HepG2 (cell line): ENCODE measurements around the gene ZNF324B. TPM values are rescaled to one million over a fixed set of nuclear protein-coding genes. Genes with fewer than 3 reads are reported as not detected.

ENCODE experiments used
- ATF4 ChIP-seq, 2 experiments: fragments of 450-650 bp in 1 of 2; sonication (generic) in 1 of 2; formaldehyde crosslinking; IDR thresholded peaks; 2 replicates each; pipeline versions ENCODE4 v1.5.0 to v1.8.0; 2020 to 2022; ENCODE audit warnings: mild to moderate bottlenecking in 1 of 2, missing genetic modification reagents in 1 of 2
- ESRRA ChIP-seq: sonication (generic); formaldehyde crosslinking; IDR thresholded peaks from 2 replicates; pipeline ENCODE4 v1.5.1; 2020; ENCODE audit warnings: mild to moderate bottlenecking, low read depth, missing genetic modification reagents
- FOSL1 ChIP-seq: sonication (generic); formaldehyde crosslinking; IDR thresholded peaks from 2 replicates; pipeline ENCODE4 v1.9.0; 2021; ENCODE audit warnings: missing genetic modification reagents, borderline replicate concordance
- GTF2F1 ChIP-seq: fragments of 150-350 bp; IDR thresholded peaks from 2 replicates; pipeline ENCODE4 v1.6.1; 2014; ENCODE audit warnings: low read length
- HDAC2 ChIP-seq: sonication (generic); formaldehyde crosslinking; IDR thresholded peaks from 2 replicates; pipeline ENCODE4 v1.4.0; 2020; ENCODE audit warnings: missing genetic modification reagents
- HOXA9 ChIP-seq: sonication (generic); formaldehyde crosslinking; IDR thresholded peaks from 2 replicates; pipeline ENCODE4 v1.8.1; 2022; ENCODE audit warnings: missing genetic modification reagents, mild to moderate bottlenecking, moderate library complexity, borderline replicate concordance
- KDM5B ChIP-seq: sonication (generic); formaldehyde crosslinking; IDR thresholded peaks from 2 replicates; pipeline ENCODE4 v1.4.0; 2020; ENCODE audit warnings: missing genetic modification reagents, mild to moderate bottlenecking, borderline replicate concordance
- KLF12 ChIP-seq: sonication (generic); formaldehyde crosslinking; IDR thresholded peaks from 2 replicates; pipeline ENCODE4 v1.4.0; 2020; ENCODE audit warnings: missing genetic modification reagents, borderline replicate concordance
- NR2F2 ChIP-seq: IDR thresholded peaks from 2 replicates; pipeline ENCODE4 v1.6.1; 2012; ENCODE audit warnings: low read depth, inconsistent platforms, borderline replicate concordance
- NR2F6 ChIP-seq, 2 experiments: IDR thresholded peaks; 2 replicates each; pipeline ENCODE4 v1.6.1; 2016; ENCODE audit warnings: antibody characterized with exemption in 1 of 2, mild to moderate bottlenecking in 1 of 2
- RARA ChIP-seq: IDR thresholded peaks from 2 replicates; pipeline ENCODE4 v1.6.1; 2016; ENCODE audit warnings: missing genetic modification reagents, missing compliant biosample characterization
- ZFYVE20 ChIP-seq: sonication (generic); formaldehyde crosslinking; IDR thresholded peaks from 2 replicates; pipeline ENCODE4 v1.8.0; 2023; ENCODE audit warnings: low read depth, mild to moderate bottlenecking, moderate library complexity, missing genetic modification reagents, borderline replicate concordance
- ZNF543 ChIP-seq: sonication (generic); formaldehyde crosslinking; IDR thresholded peaks from 2 replicates; pipeline ENCODE4 v1.4.0; 2020; ENCODE audit warnings: mild to moderate bottlenecking, missing genetic modification reagents
- ZNF558 ChIP-seq: sonication (generic); formaldehyde crosslinking; IDR thresholded peaks from 2 replicates; pipeline ENCODE4 v1.9.0; 2022; ENCODE audit warnings: mild to moderate bottlenecking, missing genetic modification reagents, borderline replicate concordance
- ZNF574 ChIP-seq: sonication (generic); formaldehyde crosslinking; IDR thresholded peaks from 2 replicates; pipeline ENCODE4 v1.4.0; 2020; ENCODE audit warnings: missing genetic modification reagents
- ZNF772 ChIP-seq: sonication (generic); formaldehyde crosslinking; IDR thresholded peaks from 2 replicates; pipeline ENCODE4 v1.5.0; 2020; ENCODE audit warnings: mild to moderate bottlenecking, missing genetic modification reagents
- ZNF781 ChIP-seq: sonication (generic); formaldehyde crosslinking; IDR thresholded peaks from 2 replicates; pipeline ENCODE4 v1.5.1; 2020; ENCODE audit warnings: borderline replicate concordance, mild to moderate bottlenecking, missing genetic modification reagents; ENCODE audit errors: not compliant biosample characterization
- ZNF83 ChIP-seq: sonication (generic); formaldehyde crosslinking; IDR thresholded peaks from 2 replicates; pipeline ENCODE4 v1.4.0; 2020; ENCODE audit warnings: missing genetic modification reagents, mild to moderate bottlenecking, borderline replicate concordance
- polyA plus RNA-seq, 8 experiments: library from polyadenylated mRNA; depleted of rRNA in 3 of 8; stranded (reverse) in 7 of 8; unstranded in 1 of 8; fragments of >200 nt; fragmentation: Illumina TruSeq in 4 of 8; extraction: Trizol in 4 of 8; gene quantifications; 2 replicates each; pipeline versions ENCODE4 v1.2.1 to v1.2.3, GENCODE V29; 2011 to 2016; ENCODE audit warnings: low read depth in 4 of 8, missing spikeins in 1 of 8, mixed read lengths in 1 of 8; ENCODE audit not compliant: insufficient read depth in 1 of 8
- total RNA-seq, 5 experiments: library from RNA; depleted of rRNA; stranded (reverse); fragments of >200 nt; fragmentation: Illumina TruSeq; extraction: Trizol; gene quantifications; 2 replicates each; pipeline ENCODE4 v1.2.3, GENCODE V29; 2016; ENCODE audit warnings: low read depth in 1 of 5
- TF ChIP-seq, protein P1 (sequence below): IDR thresholded peaks from 2 replicates; pipeline ENCODE4 v1.6.1; 2016; ENCODE audit warnings: mild to moderate bottlenecking
- TF ChIP-seq, protein P2 (sequence below): IDR thresholded peaks from 2 replicates; pipeline ENCODE4 v1.6.1; 2016; ENCODE audit warnings: low read depth
- TF ChIP-seq, protein P3 (sequence below): sonication (generic); formaldehyde crosslinking; IDR thresholded peaks from 2 replicates; pipeline ENCODE4 v1.4.0; 2020; ENCODE audit warnings: low read depth, mild to moderate bottlenecking, missing genetic modification reagents

ZNF324B gene
- total and polyA plus RNA-seq, 2 of the 13 experiments (the other 11 are each of a cell fraction or from before 2014, with no cell fraction given), result 0.53 to 3.0 TPM

- TF ChIP-seq, protein P1, sequence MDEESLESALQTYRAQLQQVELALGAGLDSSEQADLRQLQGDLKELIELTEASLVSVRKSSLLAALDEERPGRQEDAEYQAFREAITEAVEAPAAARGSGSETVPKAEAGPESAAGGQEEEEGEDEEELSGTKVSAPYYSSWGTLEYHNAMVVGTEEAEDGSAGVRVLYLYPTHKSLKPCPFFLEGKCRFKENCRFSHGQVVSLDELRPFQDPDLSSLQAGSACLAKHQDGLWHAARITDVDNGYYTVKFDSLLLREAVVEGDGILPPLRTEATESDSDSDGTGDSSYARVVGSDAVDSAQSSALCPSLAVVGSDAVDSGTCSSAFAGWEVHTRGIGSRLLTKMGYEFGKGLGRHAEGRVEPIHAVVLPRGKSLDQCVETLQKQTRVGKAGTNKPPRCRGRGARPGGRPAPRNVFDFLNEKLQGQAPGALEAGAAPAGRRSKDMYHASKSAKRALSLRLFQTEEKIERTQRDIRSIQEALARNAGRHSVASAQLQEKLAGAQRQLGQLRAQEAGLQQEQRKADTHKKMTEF (CRISPR knock-in tag), result peak; percentile 82
- TF ChIP-seq RARA (CRISPR knock-in tag) (peak; percentile 75), ZNF543 (CRISPR knock-in tag) (no peak), GTF2F1 (no peak), ZNF574 (CRISPR knock-in tag) (peak; percentile 91), HDAC2 (CRISPR knock-in tag) (peak; percentile 36; the same call in 1 of the 2 replicates), KLF12 (no peak; the same call in none of the 2 replicates), ATF4 (CRISPR knock-in tag; IDR thresholded peaks at IDR 0.05) (no peak), KDM5B (CRISPR knock-in tag) (0 out of 2 replicates have a peak, but pooled peaks have one; percentile 17), ZNF772 (CRISPR knock-in tag) (peak; percentile 93), ESRRA (CRISPR knock-in tag) (peak; percentile 43), ZFYVE20 (CRISPR knock-in tag) (no peak), HOXA9 (CRISPR knock-in tag) (no peak), NR2F6 (IDR thresholded peaks at IDR 0.05) (peak; percentile 96), NR2F6 (CRISPR knock-in tag; IDR thresholded peaks at IDR 0.05) (peak; percentile 97), NR2F2 (peak; percentile 77), ZNF781 (CRISPR knock-in tag) (no peak), ZNF558 (CRISPR knock-in tag) (0 out of 2 replicates have a peak, but pooled peaks have one; percentile 24), ZNF83 (CRISPR knock-in tag) (no peak), FOSL1 (CRISPR knock-in tag) (no peak)
- TF ChIP-seq, protein P2, sequence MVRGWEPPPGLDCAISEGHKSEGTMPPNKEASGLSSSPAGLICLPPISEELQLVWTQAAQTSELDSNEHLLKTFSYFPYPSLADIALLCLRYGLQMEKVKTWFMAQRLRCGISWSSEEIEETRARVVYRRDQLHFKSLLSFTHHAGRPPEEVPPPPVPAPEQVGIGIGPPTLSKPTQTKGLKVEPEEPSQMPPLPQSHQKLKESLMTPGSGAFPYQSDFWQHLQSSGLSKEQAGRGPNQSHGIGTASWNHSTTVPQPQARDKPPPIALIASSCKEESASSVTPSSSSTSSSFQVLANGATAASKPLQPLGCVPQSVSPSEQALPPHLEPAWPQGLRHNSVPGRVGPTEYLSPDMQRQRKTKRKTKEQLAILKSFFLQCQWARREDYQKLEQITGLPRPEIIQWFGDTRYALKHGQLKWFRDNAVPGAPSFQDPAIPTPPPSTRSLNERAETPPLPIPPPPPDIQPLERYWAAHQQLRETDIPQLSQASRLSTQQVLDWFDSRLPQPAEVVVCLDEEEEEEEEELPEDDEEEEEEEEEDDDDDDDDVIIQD, result no peak; the same call in 1 of the 2 replicates
- TF ChIP-seq, protein P3, sequence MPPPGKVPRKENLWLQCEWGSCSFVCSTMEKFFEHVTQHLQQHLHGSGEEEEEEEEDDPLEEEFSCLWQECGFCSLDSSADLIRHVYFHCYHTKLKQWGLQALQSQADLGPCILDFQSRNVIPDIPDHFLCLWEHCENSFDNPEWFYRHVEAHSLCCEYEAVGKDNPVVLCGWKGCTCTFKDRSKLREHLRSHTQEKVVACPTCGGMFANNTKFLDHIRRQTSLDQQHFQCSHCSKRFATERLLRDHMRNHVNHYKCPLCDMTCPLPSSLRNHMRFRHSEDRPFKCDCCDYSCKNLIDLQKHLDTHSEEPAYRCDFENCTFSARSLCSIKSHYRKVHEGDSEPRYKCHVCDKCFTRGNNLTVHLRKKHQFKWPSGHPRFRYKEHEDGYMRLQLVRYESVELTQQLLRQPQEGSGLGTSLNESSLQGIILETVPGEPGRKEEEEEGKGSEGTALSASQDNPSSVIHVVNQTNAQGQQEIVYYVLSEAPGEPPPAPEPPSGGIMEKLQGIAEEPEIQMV (CRISPR knock-in tag), result no peak
Measured at GRCh38 chr19:58475714-58476497, 24.5 kb downstream of the ZNF324B start, which contains the start of gene ZNF446 (continued).
